Measurements from ENCODE around the gene SGPL1. TPM values are rescaled to one million over a fixed set of nuclear protein-coding genes. Genes with fewer than 3 reads are reported as not detected.

The SGPL1 gene
- polyA plus RNA-seq, 1 donor from 2014 or later = 33.4 TPM

- TF ChIP-seq EP300 (conservative IDR thresholded peaks at IDR 0.05; ENCODE audit: poor library complexity, severe bottlenecking) (no peak), MXI1 (conservative IDR thresholded peaks at IDR 0.05; ENCODE audit: poor library complexity, severe bottlenecking) (no peak), POLR2AphosphoS5 (IDR thresholded peaks at IDR 0.05) (no peak), RAD21 (conservative IDR thresholded peaks at IDR 0.05) (no peak), TAF1 (IDR thresholded peaks at IDR 0.05; ENCODE audit: low read depth) (no peak), EZH2 (IDR thresholded peaks at IDR 0.05; ENCODE audit: borderline replicate concordance, insufficient read depth, low read length, poor library complexity, severe bottlenecking) (no peak), SMC3 (conservative IDR thresholded peaks at IDR 0.05; ENCODE audit: poor library complexity) (no peak)
- TF ChIP-seq, protein P1, sequence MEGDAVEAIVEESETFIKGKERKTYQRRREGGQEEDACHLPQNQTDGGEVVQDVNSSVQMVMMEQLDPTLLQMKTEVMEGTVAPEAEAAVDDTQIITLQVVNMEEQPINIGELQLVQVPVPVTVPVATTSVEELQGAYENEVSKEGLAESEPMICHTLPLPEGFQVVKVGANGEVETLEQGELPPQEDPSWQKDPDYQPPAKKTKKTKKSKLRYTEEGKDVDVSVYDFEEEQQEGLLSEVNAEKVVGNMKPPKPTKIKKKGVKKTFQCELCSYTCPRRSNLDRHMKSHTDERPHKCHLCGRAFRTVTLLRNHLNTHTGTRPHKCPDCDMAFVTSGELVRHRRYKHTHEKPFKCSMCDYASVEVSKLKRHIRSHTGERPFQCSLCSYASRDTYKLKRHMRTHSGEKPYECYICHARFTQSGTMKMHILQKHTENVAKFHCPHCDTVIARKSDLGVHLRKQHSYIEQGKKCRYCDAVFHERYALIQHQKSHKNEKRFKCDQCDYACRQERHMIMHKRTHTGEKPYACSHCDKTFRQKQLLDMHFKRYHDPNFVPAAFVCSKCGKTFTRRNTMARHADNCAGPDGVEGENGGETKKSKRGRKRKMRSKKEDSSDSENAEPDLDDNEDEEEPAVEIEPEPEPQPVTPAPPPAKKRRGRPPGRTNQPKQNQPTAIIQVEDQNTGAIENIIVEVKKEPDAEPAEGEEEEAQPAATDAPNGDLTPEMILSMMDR (IDR thresholded peaks at IDR 0.05; ENCODE audit: poor library complexity, severe bottlenecking) = no peak
- TF ChIP-seq, protein P2, sequence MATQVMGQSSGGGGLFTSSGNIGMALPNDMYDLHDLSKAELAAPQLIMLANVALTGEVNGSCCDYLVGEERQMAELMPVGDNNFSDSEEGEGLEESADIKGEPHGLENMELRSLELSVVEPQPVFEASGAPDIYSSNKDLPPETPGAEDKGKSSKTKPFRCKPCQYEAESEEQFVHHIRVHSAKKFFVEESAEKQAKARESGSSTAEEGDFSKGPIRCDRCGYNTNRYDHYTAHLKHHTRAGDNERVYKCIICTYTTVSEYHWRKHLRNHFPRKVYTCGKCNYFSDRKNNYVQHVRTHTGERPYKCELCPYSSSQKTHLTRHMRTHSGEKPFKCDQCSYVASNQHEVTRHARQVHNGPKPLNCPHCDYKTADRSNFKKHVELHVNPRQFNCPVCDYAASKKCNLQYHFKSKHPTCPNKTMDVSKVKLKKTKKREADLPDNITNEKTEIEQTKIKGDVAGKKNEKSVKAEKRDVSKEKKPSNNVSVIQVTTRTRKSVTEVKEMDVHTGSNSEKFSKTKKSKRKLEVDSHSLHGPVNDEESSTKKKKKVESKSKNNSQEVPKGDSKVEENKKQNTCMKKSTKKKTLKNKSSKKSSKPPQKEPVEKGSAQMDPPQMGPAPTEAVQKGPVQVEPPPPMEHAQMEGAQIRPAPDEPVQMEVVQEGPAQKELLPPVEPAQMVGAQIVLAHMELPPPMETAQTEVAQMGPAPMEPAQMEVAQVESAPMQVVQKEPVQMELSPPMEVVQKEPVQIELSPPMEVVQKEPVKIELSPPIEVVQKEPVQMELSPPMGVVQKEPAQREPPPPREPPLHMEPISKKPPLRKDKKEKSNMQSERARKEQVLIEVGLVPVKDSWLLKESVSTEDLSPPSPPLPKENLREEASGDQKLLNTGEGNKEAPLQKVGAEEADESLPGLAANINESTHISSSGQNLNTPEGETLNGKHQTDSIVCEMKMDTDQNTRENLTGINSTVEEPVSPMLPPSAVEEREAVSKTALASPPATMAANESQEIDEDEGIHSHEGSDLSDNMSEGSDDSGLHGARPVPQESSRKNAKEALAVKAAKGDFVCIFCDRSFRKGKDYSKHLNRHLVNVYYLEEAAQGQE (IDR thresholded peaks at IDR 0.05; ENCODE audit: borderline replicate concordance) = no peak
- no peaks in the 10 kb centered on the region for H3K9me3 ChIP-seq (ENCODE audit: low read length)
- H3K36me3 ChIP-seq (ENCODE audit: insufficient read depth, low read length) = no peaks in the 10 kb centered on the region
- H4K20me1 ChIP-seq (ENCODE audit: insufficient read depth) = no peaks in the 10 kb centered on the region
- no peak overlapping the region for H3K9ac ChIP-seq (ENCODE audit: low read length)
- H3F3A ChIP-seq (ENCODE audit: insufficient read depth, low read length, poor library complexity, severe bottlenecking) = no peaks in the 10 kb centered on the region
- H3K4me3 ChIP-seq (ENCODE audit: low read length) = no peak overlapping the region
- no peaks in the 10 kb centered on the region for H3K27me3 ChIP-seq (ENCODE audit: insufficient read depth, low read depth, low read length)
- no peak overlapping the region for H2AFZ ChIP-seq (ENCODE audit: low read depth, low read length)
- H3K9me2 ChIP-seq (ENCODE audit: insufficient read depth, low read length) = no peaks in the 10 kb centered on the region
- no peaks in the 10 kb centered on the region for H3K79me2 ChIP-seq (replicated peaks; ENCODE audit: insufficient read depth, low read length)
- H3K4me2 ChIP-seq (ENCODE audit: low read length) = no peak overlapping the region
- H3K27ac ChIP-seq (ENCODE audit: low read length) = no peak overlapping the region
These were observed 101.5 kb downstream of the SGPL1 start for GRCh38 chr10:70917226-70917625.

- H3K4me2 ChIP-seq (ENCODE audit: low read length) = no peak overlapping the region
- no peaks in the 10 kb centered on the region for H3K9me2 ChIP-seq (ENCODE audit: insufficient read depth, low read length)
- no peak overlapping the region for H3K9ac ChIP-seq (ENCODE audit: low read length)
- no peaks in the 10 kb centered on the region for H4K20me1 ChIP-seq (ENCODE audit: insufficient read depth)
- no peak overlapping the region for H2AFZ ChIP-seq (ENCODE audit: low read depth, low read length)
- H3F3A ChIP-seq (ENCODE audit: insufficient read depth, low read length, poor library complexity, severe bottlenecking) = no peaks in the 10 kb centered on the region
- no peaks in the 10 kb centered on the region for H3K9me3 ChIP-seq (ENCODE audit: low read length)
- H3K27ac ChIP-seq (ENCODE audit: low read length) = no peak overlapping the region
- H3K4me3 ChIP-seq (ENCODE audit: low read length) = no peak overlapping the region
- TF ChIP-seq RAD21 (conservative IDR thresholded peaks at IDR 0.05) = no peak
- TF ChIP-seq, protein P2 (IDR thresholded peaks at IDR 0.05; ENCODE audit: borderline replicate concordance) = no peak
- TF ChIP-seq, protein P1 (IDR thresholded peaks at IDR 0.05; ENCODE audit: poor library complexity, severe bottlenecking) = no peak
- TF ChIP-seq TAF1 (IDR thresholded peaks at IDR 0.05; ENCODE audit: low read depth) = no peak
- TF ChIP-seq MXI1 (conservative IDR thresholded peaks at IDR 0.05; ENCODE audit: poor library complexity, severe bottlenecking) = no peak
- TF ChIP-seq EZH2 (IDR thresholded peaks at IDR 0.05; ENCODE audit: borderline replicate concordance, insufficient read depth, low read length, poor library complexity, severe bottlenecking) = no peak
- TF ChIP-seq EP300 (conservative IDR thresholded peaks at IDR 0.05; ENCODE audit: poor library complexity, severe bottlenecking) = no peak
- no peak for TF ChIP-seq POLR2AphosphoS5 (IDR thresholded peaks at IDR 0.05)
- no peak for TF ChIP-seq SMC3 (conservative IDR thresholded peaks at IDR 0.05; ENCODE audit: poor library complexity)
- H3K36me3 ChIP-seq (ENCODE audit: insufficient read depth, low read length) = no peaks in the 10 kb centered on the region
- no peaks in the 10 kb centered on the region for H3K79me2 ChIP-seq (replicated peaks; ENCODE audit: insufficient read depth, low read length)
- no peaks in the 10 kb centered on the region for H3K27me3 ChIP-seq (ENCODE audit: insufficient read depth, low read depth, low read length)
These were observed 101.9 kb downstream of the SGPL1 start for GRCh38 chr10:70917635-70918034.

Data from neural cell (in vitro differentiated cells).